Activated CD4-positive, alpha-beta T cell treated with anti-CD3 and anti-CD28 coated beads, Interleukin-2, amount 10 ng/mL, durations not matched to agents 24 days and 14 days (primary cell): ENCODE measurements around the gene SYT1. TPM values are rescaled to one million over a fixed set of nuclear protein-coding genes. Genes with fewer than 3 reads are reported as not detected.

Experiments
- DNase-seq: peaks from one replicate; pipeline ENCODE4 v3.0.0; 2022
- H3K27ac Mint-ChIP-seq: one replicate; pipeline ENCODE4 v1.8.0; 2022; ENCODE audit warnings: mild to moderate bottlenecking, mixed read lengths
- H3K27me3 Mint-ChIP-seq: one replicate; pipeline ENCODE4 v1.8.0; 2022; ENCODE audit warnings: mixed read lengths
- H3K36me3 Mint-ChIP-seq: one replicate; pipeline ENCODE4 v1.8.0; 2022; ENCODE audit warnings: low read depth, mild to moderate bottlenecking, mixed read lengths
- H3K4me1 Mint-ChIP-seq: one replicate; pipeline ENCODE4 v1.8.0; 2021; ENCODE audit warnings: mixed read lengths
- H3K4me3 Mint-ChIP-seq: one replicate; pipeline ENCODE4 v1.8.0; 2022; ENCODE audit warnings: mild to moderate bottlenecking, moderate library complexity, mixed read lengths
- H3K9me3 Mint-ChIP-seq: one replicate; pipeline ENCODE4 v1.8.0; 2021; ENCODE audit warnings: mixed read lengths
- intact Hi-C: fragments of 100-400 bp; cut with micrococcal nuclease; formaldehyde crosslinking; loops from one replicate; pipeline ENCODE4 v1.15.1; 2023
- total RNA-seq: library from RNA; stranded (reverse); gene quantifications from 2 replicates; pipeline ENCODE4 v1.2.3, GENCODE V29; 2022

Gene SYT1
- total RNA-seq, 1 donor from 2014 or later: not detected

GRCh38 chr12:79381248-79382208 is 517.0 kb downstream of the SYT1 start:
- Mint-ChIP-seq H3K4me1 (no peaks in the 10 kb centered on the region), H3K4me3 (no peak overlapping the region), H3K9me3 (peaks cover 4% of the 10 kb centered on the region), H3K27me3 (no peaks in the 10 kb centered on the region), H3K27ac (no peak overlapping the region), H3K36me3 (no peaks in the 10 kb centered on the region)
- DNase-seq: no peak
- intact Hi-C loops: no loop called here

- Mint-ChIP-seq H3K9me3 (no peaks in the 10 kb centered on the region), H3K36me3 (no peaks in the 10 kb centered on the region), H3K27ac (no peak overlapping the region), H3K4me3 (no peak overlapping the region), H3K4me1 (no peaks in the 10 kb centered on the region), H3K27me3 (no peaks in the 10 kb centered on the region)
- intact Hi-C loops: no loop called here
- no peak for DNase-seq
Observed at GRCh38 chr12:79384551-79384950, 520.0 kb downstream of the SYT1 start.

GRCh38 chr12:79388011-79388410 is 523.4 kb downstream of the SYT1 start:
- Mint-ChIP-seq H3K4me3 (no peak overlapping the region), H3K36me3 (no peaks in the 10 kb centered on the region), H3K9me3 (no peaks in the 10 kb centered on the region), H3K4me1 (no peaks in the 10 kb centered on the region), H3K27me3 (no peaks in the 10 kb centered on the region), H3K27ac (no peak overlapping the region)
- DNase-seq: no peak
- intact Hi-C loops: no loop called here

GRCh38 chr12:79393842-79394241 is 529.3 kb downstream of the SYT1 start:
- no peak overlapping the region for H3K27ac Mint-ChIP-seq

GRCh38 chr12:79397609-79398008 is 533.0 kb downstream of the SYT1 start:
- no peak overlapping the region for H3K4me3 Mint-ChIP-seq
- H3K36me3 Mint-ChIP-seq: no peaks in the 10 kb centered on the region
- DNase-seq: no peak
- intact Hi-C loops: no loop called here
- H3K27ac Mint-ChIP-seq: no peak overlapping the region
- no peaks in the 10 kb centered on the region for H3K27me3 Mint-ChIP-seq
- no peaks in the 10 kb centered on the region for H3K9me3 Mint-ChIP-seq
- H3K4me1 Mint-ChIP-seq: no peaks in the 10 kb centered on the region

More at GRCh38 chr12:79393842-79394241, 529.3 kb downstream of the SYT1 start:
- Mint-ChIP-seq H3K27me3 (no peaks in the 10 kb centered on the region), H3K4me1 (no peaks in the 10 kb centered on the region), H3K9me3 (no peaks in the 10 kb centered on the region), H3K4me3 (no peak overlapping the region), H3K36me3 (no peaks in the 10 kb centered on the region)
- DNase-seq: no peak
- intact Hi-C loops: no loop called here

GRCh38 chr12:79400481-79400880 is 535.9 kb downstream of the SYT1 start:
- DNase-seq: no peak
- Mint-ChIP-seq H3K36me3 (no peaks in the 10 kb centered on the region), H3K27ac (no peak overlapping the region), H3K4me1 (no peaks in the 10 kb centered on the region), H3K4me3 (no peak overlapping the region), H3K27me3 (no peaks in the 10 kb centered on the region), H3K9me3 (no peaks in the 10 kb centered on the region)
- intact Hi-C loops: no loop called here

- no peaks in the 10 kb centered on the region for H3K27me3 Mint-ChIP-seq
- intact Hi-C loops: no loop called here
- H3K9me3 Mint-ChIP-seq: no peaks in the 10 kb centered on the region
- no peaks in the 10 kb centered on the region for H3K36me3 Mint-ChIP-seq
- DNase-seq: no peak
- H3K27ac Mint-ChIP-seq: no peak overlapping the region
- no peak overlapping the region for H3K4me3 Mint-ChIP-seq
- H3K4me1 Mint-ChIP-seq: no peaks in the 10 kb centered on the region
Observed at GRCh38 chr12:79402606-79403005, 538.0 kb downstream of the SYT1 start.

- DNase-seq: no peak
- H3K4me1 Mint-ChIP-seq: no peaks in the 10 kb centered on the region
- H3K9me3 Mint-ChIP-seq: no peaks in the 10 kb centered on the region
- intact Hi-C loops: no loop called here
- no peaks in the 10 kb centered on the region for H3K36me3 Mint-ChIP-seq
- H3K4me3 Mint-ChIP-seq: no peak overlapping the region
- no peak overlapping the region for H3K27ac Mint-ChIP-seq
- no peaks in the 10 kb centered on the region for H3K27me3 Mint-ChIP-seq
Observed at GRCh38 chr12:79406993-79407392, 542.4 kb downstream of the SYT1 start.

GRCh38 chr12:79407671-79408622 is 543.4 kb downstream of the SYT1 start:
- no peaks in the 10 kb centered on the region for H3K27me3 Mint-ChIP-seq
- no peak overlapping the region for H3K27ac Mint-ChIP-seq
- peak; percentile 55 for DNase-seq
- no peaks in the 10 kb centered on the region for H3K4me1 Mint-ChIP-seq
- no peak overlapping the region for H3K4me3 Mint-ChIP-seq
- H3K9me3 Mint-ChIP-seq: no peaks in the 10 kb centered on the region
- intact Hi-C loops: no loop called here
- no peaks in the 10 kb centered on the region for H3K36me3 Mint-ChIP-seq

GRCh38 chr12:79408689-79409088 is 544.1 kb downstream of the SYT1 start:
- H3K4me1 Mint-ChIP-seq: no peaks in the 10 kb centered on the region
- no peaks in the 10 kb centered on the region for H3K9me3 Mint-ChIP-seq
- no peak overlapping the region for H3K27ac Mint-ChIP-seq
- intact Hi-C loops: no loop called here
- no peaks in the 10 kb centered on the region for H3K36me3 Mint-ChIP-seq
- DNase-seq: no peak
- no peaks in the 10 kb centered on the region for H3K27me3 Mint-ChIP-seq
- no peak overlapping the region for H3K4me3 Mint-ChIP-seq

GRCh38 chr12:79409562-79409961 is 545.0 kb downstream of the SYT1 start:
- Mint-ChIP-seq H3K4me1 (no peaks in the 10 kb centered on the region), H3K36me3 (no peaks in the 10 kb centered on the region), H3K27ac (no peak overlapping the region), H3K9me3 (no peaks in the 10 kb centered on the region), H3K27me3 (no peaks in the 10 kb centered on the region), H3K4me3 (no peak overlapping the region)
- intact Hi-C loops: no loop called here
- DNase-seq: no peak

- no peak overlapping the region for H3K27ac Mint-ChIP-seq
- intact Hi-C loops: no loop called here
- H3K4me3 Mint-ChIP-seq: no peak overlapping the region
- H3K36me3 Mint-ChIP-seq: no peaks in the 10 kb centered on the region
- no peaks in the 10 kb centered on the region for H3K9me3 Mint-ChIP-seq
- H3K4me1 Mint-ChIP-seq: no peaks in the 10 kb centered on the region
- no peak for DNase-seq
- no peaks in the 10 kb centered on the region for H3K27me3 Mint-ChIP-seq
Observed at GRCh38 chr12:79411791-79412190, 547.2 kb downstream of the SYT1 start.

GRCh38 chr12:79413796-79414195 is 549.2 kb downstream of the SYT1 start:
- no peaks in the 10 kb centered on the region for H3K9me3 Mint-ChIP-seq
- intact Hi-C loops: no loop called here
- no peaks in the 10 kb centered on the region for H3K36me3 Mint-ChIP-seq
- no peak for DNase-seq
- H3K4me3 Mint-ChIP-seq: no peak overlapping the region
- H3K4me1 Mint-ChIP-seq: no peaks in the 10 kb centered on the region
- no peaks in the 10 kb centered on the region for H3K27me3 Mint-ChIP-seq
- no peak overlapping the region for H3K27ac Mint-ChIP-seq

- Mint-ChIP-seq H3K4me3 (no peak overlapping the region), H3K27me3 (no peaks in the 10 kb centered on the region), H3K27ac (no peak overlapping the region), H3K4me1 (no peaks in the 10 kb centered on the region), H3K9me3 (no peaks in the 10 kb centered on the region), H3K36me3 (no peaks in the 10 kb centered on the region)
- intact Hi-C loops: no loop called here
- DNase-seq: no peak
Observed at GRCh38 chr12:79414252-79414651, 549.7 kb downstream of the SYT1 start.
